HG02938 (cell line): Measurements from ENCODE around the gene TRIM17.

Experiments
- ATAC-seq: cut with Tn5 transposase; IDR thresholded peaks from one replicate; pipeline ENCODE4 v1.9.1; 2021; ENCODE audit warnings: mild to moderate bottlenecking, moderate library complexity; ENCODE audit not compliant: unreplicated experiment

Gene TRIM17

DNA sequence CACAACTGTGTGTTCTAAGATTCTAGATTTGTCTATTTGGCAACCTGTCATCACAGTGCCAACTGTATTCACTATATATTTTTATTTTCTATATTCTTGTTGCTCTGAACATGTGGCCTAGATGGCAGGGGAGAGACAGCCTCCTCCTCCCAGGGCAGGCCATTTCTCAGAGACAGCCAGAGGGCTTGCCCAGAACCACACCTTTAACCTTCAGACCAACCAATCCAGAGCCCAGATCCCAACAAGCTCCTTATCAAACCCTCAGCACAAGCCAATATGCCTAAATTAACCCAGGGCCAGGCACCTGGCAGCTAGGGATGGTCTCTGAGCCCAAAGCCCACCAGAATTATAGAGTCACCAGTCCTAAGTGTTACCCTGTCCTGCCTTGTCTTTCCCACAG lies 29.3 kb downstream of the TRIM17 start:
- ATAC-seq: no peak

DNA sequence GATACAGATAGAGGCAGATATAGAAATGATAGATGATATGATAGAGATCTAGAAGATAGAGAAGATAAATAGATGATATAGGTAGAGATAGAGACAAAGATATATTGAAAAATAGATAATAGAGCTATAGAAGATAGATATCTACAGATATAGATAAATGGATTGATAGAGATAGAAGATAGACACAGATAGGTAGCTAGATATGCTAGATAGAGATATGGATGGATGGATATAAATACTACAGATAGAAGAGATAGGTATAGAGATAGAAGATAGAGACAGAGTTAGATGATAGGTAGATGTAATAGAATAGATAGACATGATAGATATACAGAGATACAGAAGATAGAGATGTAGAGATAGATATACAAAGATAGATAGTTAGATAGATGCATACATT lies 31.4 kb downstream of the TRIM17 start:
- ATAC-seq: no peak

DNA sequence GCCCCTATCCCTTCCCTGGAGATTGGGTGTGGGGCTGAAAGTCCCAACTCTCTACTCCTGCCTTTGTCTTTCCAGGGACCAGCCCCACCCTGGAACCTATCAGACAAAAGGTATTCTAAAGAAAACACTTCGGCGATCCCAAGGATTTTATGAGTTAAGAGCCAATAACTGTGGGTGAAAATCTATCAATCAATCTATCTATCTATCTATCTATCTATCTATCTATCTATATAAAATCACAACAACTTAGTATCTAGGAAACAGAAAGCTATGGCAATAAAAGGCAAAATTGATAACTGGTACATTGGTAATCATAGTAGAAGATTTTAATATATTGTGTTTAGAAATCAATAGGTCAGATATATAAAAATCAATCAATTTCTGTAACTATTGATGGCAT lies 32.9 kb downstream of the TRIM17 start:
- ATAC-seq: no peak

DNA sequence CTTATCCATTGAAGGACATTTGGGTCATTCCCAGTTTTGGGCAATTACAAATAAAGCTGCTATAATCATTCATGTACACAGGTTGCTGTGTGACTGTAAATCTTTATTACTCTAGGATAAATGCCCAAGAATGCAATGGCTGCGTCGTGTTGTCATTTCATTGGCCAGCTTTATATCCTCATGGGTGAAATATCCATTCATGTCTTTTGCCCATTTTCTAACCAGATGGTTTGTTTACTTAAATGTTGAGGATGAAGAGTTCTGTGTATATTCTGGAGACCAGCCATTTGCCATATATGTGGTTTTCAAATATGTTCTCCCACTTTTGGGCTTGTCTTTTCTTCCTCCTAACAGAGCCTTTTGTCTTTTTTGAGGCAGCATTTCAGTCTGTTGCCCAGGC lies 35.3 kb downstream of the TRIM17 start:
- no peak for ATAC-seq

DNA sequence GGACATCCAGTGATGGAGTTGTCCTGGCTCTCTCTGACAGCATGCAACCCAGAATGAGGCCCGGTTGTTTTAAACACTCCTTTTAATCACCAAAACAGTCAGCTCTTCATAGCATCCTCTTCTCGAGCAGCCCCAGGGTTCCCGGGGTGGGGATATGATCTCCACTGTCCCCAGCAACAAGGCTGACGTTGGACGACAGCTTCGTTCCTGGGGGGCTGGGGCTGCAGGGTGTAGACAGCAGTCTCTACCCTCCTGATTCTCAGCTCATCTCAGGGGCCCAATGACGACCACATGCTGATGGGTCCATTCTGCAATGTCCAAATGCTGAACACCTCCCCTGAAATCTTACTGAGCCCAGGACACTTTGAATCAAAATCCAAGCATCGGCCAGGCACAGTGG lies 37.0 kb downstream of the TRIM17 start:
- ATAC-seq: no peak

DNA sequence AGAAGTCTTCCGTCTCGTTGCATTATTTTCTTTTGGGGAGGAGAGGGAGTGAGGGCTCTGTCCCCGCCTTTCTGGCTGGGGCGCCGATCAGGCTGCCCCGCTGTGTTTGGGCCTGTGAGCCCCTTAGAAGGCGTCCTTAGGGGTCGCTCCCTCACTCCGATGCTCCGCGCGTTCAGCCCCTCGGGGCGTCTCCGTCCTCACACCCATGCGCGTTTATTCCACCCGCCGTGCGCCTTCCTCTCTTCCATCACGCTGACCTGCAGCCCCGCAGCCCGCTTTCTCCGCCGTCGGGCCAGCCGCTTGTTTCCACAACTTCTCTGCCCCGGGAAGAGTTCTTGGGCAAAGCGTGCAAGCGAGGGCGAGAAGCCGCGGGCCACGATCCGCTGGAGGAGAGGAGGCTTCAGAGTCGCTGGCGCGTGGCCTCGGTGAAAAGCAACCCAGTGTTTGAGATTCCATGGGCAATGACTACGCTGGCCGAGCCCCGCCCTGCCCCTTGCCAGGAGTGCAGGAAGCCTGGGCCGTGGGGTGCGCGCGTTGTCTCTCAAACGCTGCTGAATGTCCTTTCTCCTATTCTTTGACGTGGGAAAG lies 37.7 kb downstream of the TRIM17 start:
- ATAC-seq: no peak

DNA sequence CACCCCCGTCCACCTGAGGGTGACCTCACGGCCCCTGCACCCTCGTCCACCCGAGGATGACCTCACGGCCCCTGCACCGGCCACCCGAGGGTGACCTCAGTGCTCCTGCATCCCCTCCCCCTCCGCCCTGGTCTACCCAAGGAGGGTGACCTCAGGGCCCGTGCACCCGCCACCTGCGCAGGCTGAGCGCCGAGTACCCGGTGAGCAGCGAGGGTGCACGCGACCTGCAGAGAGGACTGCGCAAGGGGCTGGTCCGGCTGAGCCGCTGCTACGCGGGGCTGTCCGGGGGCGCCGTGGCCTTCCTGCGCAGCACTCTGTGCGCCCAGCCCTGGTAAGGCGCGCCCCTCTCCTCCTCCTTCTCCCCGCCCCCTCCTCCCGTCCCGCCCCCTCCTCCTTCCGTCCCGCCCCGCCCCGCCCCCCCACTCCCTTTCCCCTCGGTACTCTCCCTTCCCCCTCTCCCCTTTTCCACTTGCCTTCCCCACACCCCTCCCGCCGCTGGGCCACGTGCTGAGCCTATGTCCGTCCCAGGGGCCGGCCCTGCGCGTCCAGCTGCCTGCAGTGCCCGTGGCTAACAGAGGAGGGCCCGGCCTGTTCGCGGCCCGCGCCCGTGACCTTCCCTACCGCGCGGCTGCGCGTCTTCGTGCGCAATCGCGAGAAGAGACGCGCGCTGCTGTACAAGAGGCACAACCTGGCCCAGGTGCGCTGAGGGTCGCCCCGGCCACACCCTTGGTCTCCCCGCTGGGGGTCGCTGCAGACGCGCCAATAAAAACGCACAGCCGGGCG lies 38.4 kb downstream of the TRIM17 start:
- ATAC-seq: no peak

DNA sequence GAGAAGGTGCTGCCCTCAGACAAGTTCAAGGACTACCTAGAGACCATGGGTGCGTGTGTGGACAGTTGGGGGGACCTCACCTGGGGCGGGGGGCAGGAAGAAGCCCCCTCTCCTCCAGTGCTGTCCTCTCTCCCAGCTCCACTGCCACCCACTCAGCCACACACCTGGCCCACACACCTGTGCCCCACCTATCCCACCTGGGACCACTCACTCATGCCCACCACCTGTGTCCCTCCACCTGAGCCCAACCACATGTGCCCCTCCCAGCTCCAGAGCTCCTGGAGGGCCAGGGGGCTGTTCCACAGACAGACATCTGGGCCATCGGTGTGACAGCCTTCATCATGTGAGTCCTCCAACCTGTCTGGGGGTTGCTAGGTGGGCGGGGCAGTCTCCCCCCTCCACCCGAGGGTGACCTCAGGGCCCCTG lies 39.0 kb downstream of the TRIM17 start:
- no peak for ATAC-seq

DNA sequence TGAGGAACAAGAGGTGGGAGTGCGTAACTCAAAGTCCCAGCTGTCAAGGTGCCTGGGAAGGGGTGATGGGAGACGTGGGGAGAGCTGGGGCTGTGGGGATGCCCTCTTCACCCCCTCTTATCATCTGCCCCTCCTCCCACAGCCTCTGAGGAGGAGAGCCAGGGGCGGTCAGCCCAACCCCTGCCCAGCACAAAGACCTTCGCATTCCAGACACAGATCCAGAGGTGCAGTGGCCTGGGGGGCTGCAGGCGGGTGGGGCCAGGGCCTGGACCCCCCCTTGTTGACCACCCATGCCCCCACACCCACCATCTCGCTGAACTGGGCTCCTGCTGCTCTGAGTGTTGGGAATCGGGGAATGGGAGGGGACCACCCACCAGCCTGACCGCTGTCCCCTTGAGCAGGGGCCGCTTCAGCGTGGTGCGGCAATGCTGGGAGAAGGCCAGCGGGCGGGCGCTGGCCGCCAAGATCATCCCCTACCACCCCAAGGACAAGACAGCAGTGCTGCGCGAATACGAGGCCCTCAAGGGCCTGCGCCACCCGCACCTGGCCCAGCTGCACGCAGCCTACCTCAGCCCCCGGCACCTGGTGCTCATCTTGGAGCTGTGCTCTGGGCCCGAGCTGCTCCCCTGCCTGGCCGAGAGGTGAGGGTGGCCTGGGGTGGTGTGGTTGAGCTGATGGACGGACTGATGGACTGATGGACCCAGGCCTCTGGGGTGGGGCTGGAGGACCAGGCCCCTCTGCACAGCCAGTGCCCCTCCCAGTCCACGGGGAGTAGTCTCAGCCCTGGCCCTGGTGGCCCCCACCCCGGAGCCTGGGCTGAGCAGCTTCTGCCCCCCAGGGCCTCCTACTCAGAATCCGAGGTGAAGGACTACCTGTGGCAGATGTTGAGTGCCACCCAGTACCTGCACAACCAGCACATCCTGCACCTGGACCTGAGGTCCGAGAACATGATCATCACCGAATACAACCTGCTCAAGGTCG lies 39.7 kb downstream of the TRIM17 start:
- ATAC-seq: no peak

DNA sequence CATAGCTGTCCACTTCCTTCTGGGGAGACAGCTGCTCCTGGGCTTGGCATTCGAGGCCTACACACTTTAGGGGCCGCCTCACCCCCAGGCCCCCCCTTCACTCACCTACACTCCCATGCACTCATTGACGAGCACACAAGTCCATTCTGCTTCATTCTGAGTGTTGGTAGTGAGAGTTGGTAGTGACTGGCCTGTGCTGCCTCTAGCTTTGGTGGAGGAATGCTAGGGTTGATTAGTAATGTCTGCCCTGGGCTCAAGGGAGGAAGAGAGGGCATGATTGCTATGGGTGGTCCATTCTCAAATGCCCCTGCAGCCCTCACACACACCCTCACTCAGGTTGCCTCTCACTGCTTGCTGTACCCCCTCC lies 40.4 kb downstream of the TRIM17 start:
- no peak for ATAC-seq

DNA sequence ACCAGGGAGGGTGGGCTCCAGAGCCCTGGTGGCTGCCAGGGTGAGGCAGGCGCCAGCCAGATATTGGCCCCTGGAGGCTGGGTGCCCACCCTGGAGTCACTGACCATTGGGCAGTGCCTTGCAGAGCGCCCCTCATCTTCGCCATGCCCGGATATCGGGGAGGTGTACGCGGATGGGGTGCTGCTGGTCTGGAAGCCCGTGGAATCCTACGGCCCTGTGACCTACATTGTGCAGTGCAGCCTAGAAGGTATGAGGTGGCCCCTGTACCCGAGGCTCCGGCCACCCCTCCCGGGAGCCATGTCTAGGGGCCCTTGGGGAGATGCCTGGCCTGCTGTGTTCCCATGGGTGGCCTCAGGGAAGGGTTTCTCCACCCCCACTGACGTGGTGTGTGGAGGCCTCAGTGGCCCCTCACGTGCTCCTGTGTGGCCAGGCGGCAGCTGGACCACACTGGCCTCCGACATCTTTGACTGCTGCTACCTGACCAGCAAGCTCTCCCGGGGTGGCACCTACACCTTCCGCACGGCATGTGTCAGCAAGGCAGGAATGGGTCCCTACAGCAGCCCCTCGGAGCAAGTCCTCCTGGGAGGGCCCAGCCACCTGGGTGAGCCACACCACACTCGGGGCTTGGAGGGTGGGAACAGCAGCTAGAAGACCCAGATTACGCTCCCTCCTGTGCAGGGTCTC lies 40.9 kb downstream of the TRIM17 start:
- no peak for ATAC-seq

DNA sequence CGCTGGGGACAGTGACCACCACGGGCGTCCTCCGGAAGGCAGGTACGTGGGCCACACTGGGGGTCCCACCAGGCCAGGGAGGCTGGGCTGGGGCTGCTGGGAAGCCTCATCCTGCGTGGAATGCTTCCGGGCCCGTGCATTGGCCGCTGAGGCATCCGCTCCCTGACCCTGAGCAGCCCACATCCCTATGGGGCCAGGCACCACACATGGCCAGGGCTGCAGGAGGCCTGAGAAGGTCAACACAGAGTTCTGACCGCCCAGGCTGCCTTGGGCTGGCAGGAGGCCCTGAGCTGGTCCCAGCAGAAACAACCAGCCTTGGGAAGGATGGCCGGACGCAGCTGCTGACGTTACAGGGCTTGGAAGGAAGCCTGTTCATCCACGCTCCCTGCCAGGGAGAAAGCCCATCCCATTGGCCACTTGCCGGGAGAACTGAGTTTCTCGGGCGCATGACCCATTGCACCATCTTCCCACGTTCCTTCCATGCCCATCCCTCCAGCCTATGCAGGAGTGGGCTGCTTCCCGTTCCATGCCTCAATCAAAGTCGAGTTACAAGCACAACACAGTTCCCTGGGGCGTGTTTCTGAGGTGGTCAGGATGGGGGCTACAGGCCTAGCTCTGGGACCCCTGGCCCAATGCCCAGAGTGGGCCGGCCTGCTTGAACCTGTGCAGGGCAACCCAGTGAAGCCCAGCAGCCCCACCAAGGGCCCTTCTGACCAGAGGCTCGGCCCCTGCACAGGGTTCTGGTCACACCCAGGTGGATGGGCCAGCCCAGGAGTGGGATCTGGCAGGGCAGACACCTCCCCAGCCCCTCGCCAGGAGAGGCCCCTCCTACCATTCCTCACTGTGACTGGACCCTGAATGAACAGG lies 41.7 kb downstream of the TRIM17 start:
- ATAC-seq: no peak

DNA sequence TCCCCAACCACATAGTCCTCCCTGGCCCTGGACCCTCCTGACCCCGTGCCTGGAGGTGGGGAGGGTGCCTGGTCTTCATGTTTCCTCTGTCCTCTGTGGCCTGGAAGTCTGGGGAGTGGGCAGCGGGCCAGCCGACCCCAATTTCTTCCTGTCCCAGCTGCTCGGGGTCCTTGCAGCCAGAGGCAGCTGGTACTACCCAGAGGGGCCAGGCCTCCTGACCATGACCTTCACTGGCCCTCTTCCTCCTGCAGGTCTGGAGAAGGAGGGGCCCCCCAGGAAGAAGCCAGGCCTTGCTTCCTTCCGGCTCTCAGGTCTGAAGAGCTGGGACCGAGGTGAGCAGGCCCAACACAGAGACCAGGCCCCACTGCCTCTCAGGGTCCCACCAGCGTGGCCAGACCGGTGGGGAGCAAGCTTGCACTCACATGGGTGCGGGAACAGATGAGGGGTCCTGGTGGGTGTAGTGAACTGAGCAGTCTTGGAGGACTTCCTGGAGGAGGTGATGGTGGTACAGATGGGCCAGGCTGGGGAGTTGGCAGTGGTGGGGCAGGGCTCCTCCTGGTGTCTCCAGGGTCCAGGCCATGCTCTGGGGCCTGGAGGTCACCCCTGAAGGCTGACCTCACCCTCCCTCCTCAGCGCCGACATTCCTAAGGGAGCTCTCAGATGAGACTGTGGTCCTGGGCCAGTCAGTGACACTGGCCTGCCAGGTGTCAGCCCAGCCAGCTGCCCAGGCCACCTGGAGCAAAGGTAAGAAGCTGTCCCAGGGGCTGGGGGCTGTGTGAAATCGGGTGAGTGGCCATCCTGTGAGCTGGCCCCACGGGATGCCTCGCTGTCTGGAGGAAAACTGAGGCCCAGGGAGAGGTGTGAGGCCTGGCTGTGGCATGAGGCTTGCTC lies 42.7 kb downstream of the TRIM17 start:
- no peak for ATAC-seq

DNA sequence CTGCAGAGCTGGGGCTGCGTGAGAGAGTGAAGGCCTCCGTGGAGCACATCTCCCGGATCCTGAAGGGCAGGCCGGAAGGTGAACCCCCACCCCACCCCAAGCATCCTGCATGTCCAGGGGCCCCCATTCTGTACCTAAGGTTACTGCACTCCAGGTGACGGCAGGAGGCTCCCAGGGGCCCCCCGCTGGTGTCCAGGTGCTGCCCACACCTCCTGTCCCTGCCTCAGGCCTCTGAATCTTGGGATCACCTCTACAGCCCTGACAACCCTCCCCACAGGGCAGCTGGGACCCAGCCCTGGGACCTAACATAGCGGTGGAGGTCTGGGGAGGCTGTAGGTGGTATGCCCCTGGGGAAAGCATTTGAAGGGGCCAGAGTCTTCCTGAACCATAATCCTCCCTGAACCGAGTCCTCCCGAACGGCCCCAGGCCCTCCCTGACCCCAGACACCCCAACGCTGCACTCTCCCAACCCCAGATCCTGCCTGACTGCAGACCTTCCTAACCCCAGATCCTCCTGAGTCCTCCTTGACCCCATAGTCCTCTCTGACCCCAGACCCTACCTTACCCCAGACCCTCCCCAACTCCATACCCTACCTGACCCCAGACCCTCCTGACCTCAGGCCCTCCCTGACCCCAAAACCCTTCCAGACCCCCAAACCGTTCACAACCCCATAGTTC lies 43.5 kb downstream of the TRIM17 start:
- ATAC-seq: no peak

DNA sequence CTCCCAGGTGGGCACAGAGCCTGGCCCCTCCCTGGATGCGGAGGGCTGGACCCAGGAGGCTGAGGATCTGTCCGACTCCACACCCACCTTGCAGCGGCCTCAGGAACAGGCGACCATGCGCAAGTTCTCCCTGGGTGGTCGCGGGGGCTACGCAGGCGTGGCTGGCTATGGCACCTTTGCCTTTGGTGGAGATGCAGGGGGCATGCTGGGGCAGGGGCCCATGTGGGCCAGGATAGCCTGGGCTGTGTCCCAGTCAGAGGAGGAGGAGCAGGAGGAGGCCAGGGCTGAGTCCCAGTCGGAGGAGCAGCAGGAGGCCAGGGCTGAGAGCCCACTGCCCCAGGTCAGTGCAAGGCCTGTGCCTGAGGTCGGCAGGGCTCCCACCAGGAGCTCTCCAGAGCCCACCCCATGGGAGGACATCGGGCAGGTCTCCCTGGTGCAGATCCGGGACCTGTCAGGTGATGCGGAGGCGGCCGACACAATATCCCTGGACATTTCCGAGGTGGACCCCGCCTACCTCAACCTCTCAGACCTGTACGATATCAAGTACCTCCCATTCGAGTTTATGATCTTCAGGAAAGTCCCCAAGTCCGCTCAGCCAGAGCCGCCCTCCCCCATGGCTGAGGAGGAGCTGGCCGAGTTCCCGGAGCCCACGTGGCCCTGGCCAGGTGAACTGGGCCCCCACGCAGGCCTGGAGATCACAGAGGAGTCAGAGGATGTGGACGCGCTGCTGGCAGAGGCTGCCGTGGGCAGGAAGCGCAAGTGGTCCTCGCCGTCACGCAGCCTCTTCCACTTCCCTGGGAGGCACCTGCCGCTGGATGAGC lies 44.3 kb downstream of the TRIM17 start:
- no peak for ATAC-seq

DNA sequence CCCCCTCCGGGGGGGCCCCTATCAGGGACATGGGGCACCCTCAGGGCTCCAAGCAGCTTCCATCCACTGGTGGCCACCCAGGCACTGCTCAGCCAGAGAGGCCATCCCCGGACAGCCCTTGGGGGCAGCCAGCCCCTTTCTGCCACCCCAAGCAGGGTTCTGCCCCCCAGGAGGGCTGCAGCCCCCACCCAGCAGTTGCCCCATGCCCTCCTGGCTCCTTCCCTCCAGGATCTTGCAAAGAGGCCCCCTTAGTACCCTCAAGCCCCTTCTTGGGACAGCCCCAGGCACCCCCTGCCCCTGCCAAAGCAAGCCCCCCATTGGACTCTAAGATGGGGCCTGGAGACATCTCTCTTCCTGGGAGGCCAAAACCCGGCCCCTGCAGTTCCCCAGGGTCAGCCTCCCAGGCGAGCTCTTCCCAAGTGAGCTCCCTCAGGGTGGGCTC lies 44.9 kb downstream of the TRIM17 start:
- no peak for ATAC-seq

DNA sequence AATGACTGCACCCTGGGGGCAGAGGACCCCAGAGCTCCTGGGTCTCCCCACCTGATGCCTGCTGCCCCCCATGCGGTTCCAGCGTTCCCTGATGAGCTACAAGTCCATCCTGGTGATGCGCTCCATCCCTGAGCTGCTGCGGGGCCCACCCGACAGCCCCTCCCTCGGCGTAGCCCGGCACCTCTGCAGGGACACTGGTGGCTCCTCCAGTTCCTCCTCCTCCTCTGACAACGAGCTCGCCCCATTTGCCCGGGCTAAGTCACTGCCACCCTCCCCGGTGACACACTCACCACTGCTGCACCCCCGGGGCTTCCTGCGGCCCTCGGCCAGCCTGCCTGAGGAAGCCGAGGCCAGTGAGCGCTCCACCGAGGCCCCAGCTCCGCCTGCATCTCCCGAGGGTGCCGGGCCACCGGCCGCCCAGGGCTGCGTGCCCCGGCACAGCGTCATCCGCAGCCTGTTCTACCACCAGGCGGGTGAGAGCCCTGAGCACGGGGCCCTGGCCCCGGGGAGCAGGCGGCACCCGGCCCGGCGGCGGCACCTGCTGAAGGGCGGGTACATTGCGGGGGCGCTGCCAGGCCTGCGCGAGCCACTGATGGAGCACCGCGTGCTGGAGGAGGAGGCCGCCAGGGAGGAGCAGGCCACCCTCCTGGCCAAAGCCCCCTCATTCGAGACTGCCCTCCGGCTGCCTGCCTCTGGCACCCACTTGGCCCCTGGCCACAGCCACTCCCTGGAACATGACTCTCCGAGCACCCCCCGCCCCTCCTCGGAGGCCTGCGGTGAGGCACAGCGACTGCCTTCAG lies 45.5 kb downstream of the TRIM17 start:
- no peak for ATAC-seq
